NCI-H460 (cell line): ENCODE results near the gene ERCC6L. TPM values are rescaled to one million over a fixed set of nuclear protein-coding genes. Genes with fewer than 3 reads are reported as not detected.
"Not testable (repeated sequence)": the region's sequence is repeated elsewhere in the genome, so short reads cannot be mapped to it uniquely, and the experiment has no call there.

Experiments
- DNase-seq: peaks from one replicate; pipeline ENCODE4 v3.0.0-alpha.2; 2016; ENCODE audit warnings: low read depth; ENCODE audit errors: extremely low read depth
- small RNA-seq, 2 experiments: library from RNA; depleted of rRNA; stranded (forward); fragments of <200 nt; gene quantifications; one replicate each; pipeline ENCODE3, GENCODE V24; 2014
- total RNA-seq: library from RNA; depleted of rRNA; stranded (reverse); fragments of >200 nt; shearing (Covaris generic); gene quantifications from 2 replicates; pipeline ENCODE4 v1.2.3, GENCODE V29; 2014; rRNA removed

Gene ERCC6L
- total RNA-seq, 1 experiment from 2014 or later: 6.7 TPM

DNA sequence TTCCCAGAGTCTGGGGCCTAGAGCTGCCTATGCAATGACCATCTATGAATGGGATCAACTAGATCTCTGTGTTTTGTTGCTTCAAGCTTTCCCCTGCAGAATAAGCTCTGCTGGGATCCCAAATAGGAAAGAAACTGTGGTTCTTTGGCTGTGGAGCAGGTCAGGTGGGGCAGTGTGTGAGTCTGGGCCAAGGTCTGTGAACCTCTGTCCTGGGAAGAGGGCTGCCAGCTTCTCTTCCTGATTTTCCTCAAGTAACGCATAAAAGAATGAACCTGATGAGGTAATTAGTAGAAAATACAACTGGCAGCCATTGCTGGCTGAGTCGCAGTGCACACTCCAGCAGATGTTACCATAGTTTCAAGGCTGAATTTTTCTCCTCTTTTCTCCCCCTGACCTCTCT lies 61.8 kb downstream of the ERCC6L start:
- DNase-seq: no peak

DNA sequence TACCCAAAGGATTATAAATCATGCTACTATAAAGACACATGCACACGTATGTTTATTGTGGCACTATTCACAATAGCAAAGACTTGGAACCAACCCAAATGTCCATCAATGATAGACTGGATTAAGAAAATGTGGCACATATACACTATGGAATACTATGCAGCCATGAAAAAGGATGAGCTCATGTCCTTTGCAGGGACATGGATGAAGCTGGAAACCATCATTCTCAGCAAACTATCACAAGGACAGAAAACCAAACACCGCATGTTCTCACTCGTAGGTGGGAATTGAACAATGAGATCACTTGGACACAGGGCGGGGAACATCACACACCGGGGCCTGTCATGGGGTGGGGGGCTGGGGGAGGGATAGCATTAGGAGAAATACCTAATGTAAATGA lies 62.5 kb downstream of the ERCC6L start:
- DNase-seq: not testable (repeated sequence)

DNA sequence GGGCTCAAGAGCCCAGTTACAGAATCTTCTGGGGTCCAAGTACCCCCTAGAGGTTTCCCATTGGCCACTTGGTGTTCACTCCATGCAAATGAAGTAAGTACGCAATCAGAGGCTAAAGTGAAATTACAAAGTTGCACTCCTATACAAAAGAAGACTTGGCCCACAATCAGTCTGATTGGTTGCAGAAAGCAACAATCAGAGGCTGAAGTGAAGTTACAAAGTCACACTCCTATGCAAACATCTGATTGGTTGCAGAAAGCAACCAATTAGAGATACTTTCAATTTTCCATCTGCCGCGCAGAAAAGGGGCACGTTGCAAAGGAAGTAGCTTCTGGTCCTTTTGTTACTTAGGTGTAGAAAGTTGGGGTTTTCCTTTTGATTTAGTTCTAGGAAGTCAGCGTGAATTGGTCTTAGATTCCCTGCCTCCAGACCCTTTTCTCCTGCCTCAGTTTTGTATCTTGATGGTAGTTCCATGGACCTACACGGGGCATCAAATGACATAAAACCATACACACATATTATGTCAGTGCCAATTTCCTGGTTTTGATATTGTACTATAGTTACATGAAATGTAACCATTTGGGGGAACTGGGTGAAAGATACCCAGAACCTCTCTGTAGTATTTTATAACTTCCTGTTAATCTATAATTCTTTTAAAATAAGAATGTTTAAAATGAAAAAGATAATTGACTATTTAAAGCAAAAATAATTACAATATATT lies 69.7 kb downstream of the ERCC6L start:
- DNase-seq: peak; percentile 13

DNA sequence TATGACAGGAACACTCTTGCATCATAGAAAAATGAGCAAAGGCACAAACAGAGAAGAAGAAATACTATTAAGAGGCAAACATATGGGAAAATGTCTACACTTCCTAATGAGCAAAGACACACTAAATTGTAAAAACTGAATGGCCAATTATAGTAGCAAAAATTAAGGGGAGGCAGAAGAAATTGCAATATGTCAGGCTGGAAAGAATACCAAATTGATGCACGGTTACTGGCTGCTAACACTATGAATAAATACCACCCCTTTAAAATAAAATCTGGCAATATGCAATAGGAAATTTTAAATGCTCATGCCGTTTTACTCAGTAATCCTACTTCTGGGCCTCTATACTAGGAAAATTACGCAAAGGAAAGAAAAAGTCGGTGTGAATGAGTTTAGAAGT lies 73.3 kb downstream of the ERCC6L start:
- DNase-seq: no peak

DNA sequence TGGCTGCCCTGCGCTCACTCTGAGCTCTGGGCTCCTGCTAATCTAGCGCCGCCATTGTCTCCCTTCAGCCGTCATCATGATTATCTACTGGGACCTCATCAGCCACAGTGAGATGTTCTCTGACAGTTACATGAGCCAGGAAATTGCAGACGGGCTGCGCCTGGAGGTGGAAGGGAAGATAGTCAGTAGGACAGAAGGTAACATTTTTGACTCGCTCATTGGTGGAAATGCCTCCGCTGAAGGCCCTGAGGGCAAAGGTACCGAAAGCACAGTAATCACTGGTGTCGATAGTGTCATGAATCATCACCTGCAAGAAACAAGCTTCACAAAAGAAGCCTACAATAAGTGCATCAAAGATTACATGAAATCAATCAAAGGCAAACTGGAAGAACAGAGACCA lies 79.1 kb downstream of the ERCC6L start:
- no peak for DNase-seq

DNA sequence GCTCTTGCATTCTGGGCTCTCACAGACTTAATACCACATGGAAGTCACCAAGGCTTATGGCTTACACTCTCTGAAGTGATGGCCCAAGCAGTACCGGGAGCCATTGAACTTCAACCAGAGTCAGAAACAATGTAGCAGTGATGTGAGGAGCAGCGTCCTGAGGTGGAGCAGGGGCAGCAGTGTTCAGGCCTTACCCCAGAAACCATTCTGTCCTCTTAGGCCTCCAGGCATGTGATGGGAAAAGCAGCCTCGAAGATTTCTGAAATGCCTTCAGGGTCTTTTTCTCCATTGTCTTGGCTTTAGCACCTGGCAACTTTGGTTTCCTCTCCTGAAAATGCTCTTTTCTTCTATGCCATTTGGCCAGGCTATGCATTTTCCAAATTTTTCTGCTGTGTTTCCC lies 80.1 kb downstream of the ERCC6L start:
- DNase-seq: no peak

Small RNA genes within 50 kb of the gene (small RNA-seq; reads per million reads assigned to genes)
- 0 reads per million in 2 experiments for gene RF00019

Other genes with a start within 250 kb of the ERCC6L start
- gene RTL5, start 107.1 kb downstream of the ERCC6L start, total RNA-seq: 0.37 and 0.46 TPM in 2 replicates
- gene PIN4, start 57.3 kb downstream of the ERCC6L start, total RNA-seq: 45.1 and 50.8 TPM in 2 replicates
- gene RPS4X, start 38.2 kb upstream of the ERCC6L start, total RNA-seq: 2,499 and 2,674 TPM in 2 replicates
- not detected in 2 replicates for gene CITED1, start 66.9 kb upstream of the ERCC6L start, total RNA-seq